DMS53 treated with DMSO at 0.1 percent for 48 hours (cell line): ENCODE measurements around the gene GOLGA6B.
"Not testable (repeated sequence)": the region's sequence is repeated elsewhere in the genome, so short reads cannot be mapped to it uniquely, and the experiment has no call there.

Experiments
- DNase-seq: peaks from one replicate; lab custom pipeline; 2025; ENCODE audit not compliant: unreplicated experiment; lab: John Stamatoyannopoulos, UW

Gene GOLGA6B

GRCh38 chr15:72654397-72654796, at the start of gene GOLGA6B:
Gene GOLGA6B, plus strand, starts transcription at chr15:72654697. Its CDS starts 41 bp downstream, at chr15:72654738.
- DNase-seq: not testable (repeated sequence)

- no peak for DNase-seq
Measured at GRCh38 chr15:72604794-72605193, 49.7 kb upstream of the GOLGA6B start.

GRCh38 chr15:72608084-72608483, 46.4 kb upstream of the GOLGA6B start:
- DNase-seq: not testable (repeated sequence)

- no peak for DNase-seq
Measured at GRCh38 chr15:72609862-72610261, 44.6 kb upstream of the GOLGA6B start.

- not testable (repeated sequence) for DNase-seq
Measured at GRCh38 chr15:72612324-72612723, 42.2 kb upstream of the GOLGA6B start.

GRCh38 chr15:72614810-72615532, 39.5 kb upstream of the GOLGA6B start:
- DNase-seq: no peak

- DNase-seq: not testable (repeated sequence)
Measured at GRCh38 chr15:72615533-72616233, 38.8 kb upstream of the GOLGA6B start.

GRCh38 chr15:72616491-72617210, 37.8 kb upstream of the GOLGA6B start:
- DNase-seq: no peak

- not testable (repeated sequence) for DNase-seq
Measured at GRCh38 chr15:72623854-72624253, 30.6 kb upstream of the GOLGA6B start.

- DNase-seq: not testable (repeated sequence)
Measured at GRCh38 chr15:72626153-72626552, 28.3 kb upstream of the GOLGA6B start.

- DNase-seq: not testable (repeated sequence)
Measured at GRCh38 chr15:72628249-72629067, 26.0 kb upstream of the GOLGA6B start.

GRCh38 chr15:72629068-72629570, 25.4 kb upstream of the GOLGA6B start:
- DNase-seq: not testable (repeated sequence)

GRCh38 chr15:72636519-72637282, 17.8 kb upstream of the GOLGA6B start:
- not testable (repeated sequence) for DNase-seq

GRCh38 chr15:72639759-72640483, 14.6 kb upstream of the GOLGA6B start:
- not testable (repeated sequence) for DNase-seq

GRCh38 chr15:72642271-72642670, 12.2 kb upstream of the GOLGA6B start:
- not testable (repeated sequence) for DNase-seq

- DNase-seq: not testable (repeated sequence)
Measured at GRCh38 chr15:72648631-72649253, 5.8 kb upstream of the GOLGA6B start.

GRCh38 chr15:72656014-72656413, 1.5 kb downstream of the GOLGA6B start:
- not testable (repeated sequence) for DNase-seq

GRCh38 chr15:72661081-72661480, 6.6 kb downstream of the GOLGA6B start:
- DNase-seq: not testable (repeated sequence)

- DNase-seq: not testable (repeated sequence)
Measured at GRCh38 chr15:72663931-72664330, 9.4 kb downstream of the GOLGA6B start.
